PC-9 (cell line): Measurements from ENCODE around the gene TAS2R40.

Experiments
- EZH2 ChIP-seq: fragments of 200-600 bp; sonication (generic); IDR thresholded peaks from 2 replicates; pipeline ENCODE4 v1.8.0; 2017; ENCODE audit warnings: antibody characterized with exemption, low read depth
- TF ChIP-seq, protein P1 (sequence below): fragments of 200-600 bp; sonication (generic); conservative IDR thresholded peaks from 2 replicates; pipeline ENCODE4 v1.6.1; 2017; ENCODE audit warnings: mixed run types, antibody characterized with exemption, mild to moderate bottlenecking, moderate library complexity

DNA sequence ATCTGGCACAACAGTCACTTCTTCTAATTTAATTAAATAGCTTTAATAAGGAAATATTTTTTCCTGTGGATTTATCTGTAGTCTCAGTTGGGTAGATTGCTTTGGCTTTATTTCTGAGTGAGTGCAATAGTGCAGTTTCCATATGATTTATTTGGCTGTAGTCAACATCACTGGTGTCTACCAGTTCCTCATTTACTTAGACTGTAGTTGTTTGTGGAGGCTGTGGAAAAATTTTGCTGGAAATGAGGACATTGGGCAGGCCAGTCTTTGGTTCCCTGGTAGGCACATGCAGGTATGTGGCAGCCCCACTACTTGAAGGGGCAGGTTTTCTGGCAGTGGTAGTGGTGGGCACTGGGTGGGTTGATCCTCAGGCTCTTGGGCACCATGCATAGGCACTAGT, 15.5 kb downstream of the TAS2R40 start:
- TF ChIP-seq, protein P1, sequence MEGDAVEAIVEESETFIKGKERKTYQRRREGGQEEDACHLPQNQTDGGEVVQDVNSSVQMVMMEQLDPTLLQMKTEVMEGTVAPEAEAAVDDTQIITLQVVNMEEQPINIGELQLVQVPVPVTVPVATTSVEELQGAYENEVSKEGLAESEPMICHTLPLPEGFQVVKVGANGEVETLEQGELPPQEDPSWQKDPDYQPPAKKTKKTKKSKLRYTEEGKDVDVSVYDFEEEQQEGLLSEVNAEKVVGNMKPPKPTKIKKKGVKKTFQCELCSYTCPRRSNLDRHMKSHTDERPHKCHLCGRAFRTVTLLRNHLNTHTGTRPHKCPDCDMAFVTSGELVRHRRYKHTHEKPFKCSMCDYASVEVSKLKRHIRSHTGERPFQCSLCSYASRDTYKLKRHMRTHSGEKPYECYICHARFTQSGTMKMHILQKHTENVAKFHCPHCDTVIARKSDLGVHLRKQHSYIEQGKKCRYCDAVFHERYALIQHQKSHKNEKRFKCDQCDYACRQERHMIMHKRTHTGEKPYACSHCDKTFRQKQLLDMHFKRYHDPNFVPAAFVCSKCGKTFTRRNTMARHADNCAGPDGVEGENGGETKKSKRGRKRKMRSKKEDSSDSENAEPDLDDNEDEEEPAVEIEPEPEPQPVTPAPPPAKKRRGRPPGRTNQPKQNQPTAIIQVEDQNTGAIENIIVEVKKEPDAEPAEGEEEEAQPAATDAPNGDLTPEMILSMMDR, result no peak
- no peak for TF ChIP-seq EZH2
